Fibroblast of the aortic adventitia (primary cell): ENCODE data around the gene FLYWCH1. TPM values are rescaled to one million over a fixed set of nuclear protein-coding genes. Genes with fewer than 3 reads are reported as not detected.

ENCODE experiments used
- DNase-seq: peaks from one replicate; pipeline ENCODE4 v3.0.0-alpha.2; 2010; ENCODE audit warnings: low read depth
- H3K4me3 ChIP-seq: 2 replicates; pipeline ENCODE4 v1.5.1; 2011; ENCODE audit warnings: low read depth, mild to moderate bottlenecking, control low read depth, low read length, moderate library complexity
- total RNA-seq: library from RNA; depleted of rRNA; stranded (reverse); fragments of >200 nt; gene quantifications from 2 replicates; pipeline ENCODE4 v1.2.3, GENCODE V29; 2012; ENCODE audit warnings: low replicate concordance
- TF ChIP-seq, protein P1 (sequence below): IDR thresholded peaks from 2 replicates; pipeline ENCODE4 v1.5.1; 2011; ENCODE audit warnings: mild to moderate bottlenecking, low read length, control low read depth, inconsistent platforms; ENCODE audit not compliant: insufficient read depth

Gene FLYWCH1
- total RNA-seq, 1 donor: 37.4 TPM

DNA sequence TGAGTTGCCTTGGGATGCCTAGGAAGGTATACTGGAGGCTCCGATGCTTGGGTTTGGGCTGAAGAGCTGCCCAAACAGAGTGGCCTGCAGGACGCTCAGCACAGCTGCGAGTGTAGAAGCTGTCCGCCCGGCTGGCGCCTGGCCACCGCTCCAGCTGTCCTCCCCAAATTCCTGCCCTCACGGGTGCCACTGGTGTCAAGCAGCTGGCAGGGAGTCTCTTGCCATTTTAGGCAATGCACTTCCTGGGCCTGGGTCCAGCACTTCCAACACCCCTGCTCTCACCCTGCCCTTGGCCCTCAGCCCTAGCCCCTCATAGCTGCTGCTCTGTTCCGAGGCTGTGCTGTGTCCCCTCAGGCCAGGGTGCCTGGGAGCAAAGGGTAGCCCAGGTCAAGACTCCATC lies 73.7 kb downstream of the FLYWCH1 start:
- TF ChIP-seq, protein P1, sequence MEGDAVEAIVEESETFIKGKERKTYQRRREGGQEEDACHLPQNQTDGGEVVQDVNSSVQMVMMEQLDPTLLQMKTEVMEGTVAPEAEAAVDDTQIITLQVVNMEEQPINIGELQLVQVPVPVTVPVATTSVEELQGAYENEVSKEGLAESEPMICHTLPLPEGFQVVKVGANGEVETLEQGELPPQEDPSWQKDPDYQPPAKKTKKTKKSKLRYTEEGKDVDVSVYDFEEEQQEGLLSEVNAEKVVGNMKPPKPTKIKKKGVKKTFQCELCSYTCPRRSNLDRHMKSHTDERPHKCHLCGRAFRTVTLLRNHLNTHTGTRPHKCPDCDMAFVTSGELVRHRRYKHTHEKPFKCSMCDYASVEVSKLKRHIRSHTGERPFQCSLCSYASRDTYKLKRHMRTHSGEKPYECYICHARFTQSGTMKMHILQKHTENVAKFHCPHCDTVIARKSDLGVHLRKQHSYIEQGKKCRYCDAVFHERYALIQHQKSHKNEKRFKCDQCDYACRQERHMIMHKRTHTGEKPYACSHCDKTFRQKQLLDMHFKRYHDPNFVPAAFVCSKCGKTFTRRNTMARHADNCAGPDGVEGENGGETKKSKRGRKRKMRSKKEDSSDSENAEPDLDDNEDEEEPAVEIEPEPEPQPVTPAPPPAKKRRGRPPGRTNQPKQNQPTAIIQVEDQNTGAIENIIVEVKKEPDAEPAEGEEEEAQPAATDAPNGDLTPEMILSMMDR: no peak
- DNase-seq: no peak
- H3K4me3 ChIP-seq: no peak overlapping the region

DNA sequence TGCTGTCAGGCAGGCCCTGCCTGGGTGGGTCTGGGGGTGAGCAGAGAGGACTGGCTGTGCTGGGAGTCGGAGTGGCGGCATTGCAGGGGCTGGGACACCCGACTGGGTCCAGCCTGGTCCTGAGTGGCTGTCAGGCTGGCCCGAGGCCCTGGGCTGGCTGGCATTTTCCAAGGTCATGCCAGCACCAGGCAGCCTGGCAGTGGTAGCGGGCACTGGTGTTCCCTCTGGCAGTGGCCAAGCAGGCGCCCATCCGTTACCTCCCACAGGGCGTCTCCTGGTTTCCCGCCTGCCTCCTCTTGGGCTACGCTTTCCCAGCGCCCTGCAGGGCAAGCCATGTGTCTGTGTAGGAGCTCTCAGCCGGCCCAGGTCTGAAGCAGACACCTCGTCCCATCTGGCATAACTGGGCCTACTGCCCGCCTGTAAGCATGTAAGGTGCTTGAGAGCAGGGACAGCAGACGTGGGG lies 74.2 kb downstream of the FLYWCH1 start:
- DNase-seq: no peak
- H3K4me3 ChIP-seq: no peak overlapping the region
- TF ChIP-seq, protein P1: no peak

DNA sequence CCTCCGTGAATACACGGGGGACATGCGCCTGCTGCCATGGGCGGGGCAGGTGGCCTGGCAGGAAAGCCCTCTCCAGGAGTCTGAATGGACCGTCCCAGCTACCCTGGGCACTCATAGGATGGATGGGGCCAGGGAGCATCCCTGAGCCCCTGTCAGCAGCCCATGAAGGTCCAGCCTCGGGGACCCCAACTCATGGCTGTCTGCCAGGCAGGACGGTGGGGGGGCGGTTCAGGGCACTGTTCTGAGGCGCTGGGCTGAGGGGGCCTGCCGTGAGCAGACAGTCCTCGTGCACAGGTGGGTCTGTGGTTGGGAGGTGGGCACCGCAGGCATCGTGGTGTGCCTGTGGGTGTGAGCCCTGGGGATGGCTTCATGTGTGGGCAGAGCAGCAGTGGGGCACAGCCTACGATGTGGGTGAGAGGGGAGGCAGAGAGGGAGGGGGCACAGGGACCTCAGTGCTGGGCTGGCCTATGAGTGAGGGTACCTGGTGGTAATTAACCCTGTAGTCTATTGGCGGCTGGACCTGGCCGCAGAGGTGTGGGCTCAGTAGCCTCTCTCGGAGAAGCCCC lies 75.0 kb downstream of the FLYWCH1 start:
- H3K4me3 ChIP-seq: no peak overlapping the region
- TF ChIP-seq, protein P1: no peak
- DNase-seq: no peak

DNA sequence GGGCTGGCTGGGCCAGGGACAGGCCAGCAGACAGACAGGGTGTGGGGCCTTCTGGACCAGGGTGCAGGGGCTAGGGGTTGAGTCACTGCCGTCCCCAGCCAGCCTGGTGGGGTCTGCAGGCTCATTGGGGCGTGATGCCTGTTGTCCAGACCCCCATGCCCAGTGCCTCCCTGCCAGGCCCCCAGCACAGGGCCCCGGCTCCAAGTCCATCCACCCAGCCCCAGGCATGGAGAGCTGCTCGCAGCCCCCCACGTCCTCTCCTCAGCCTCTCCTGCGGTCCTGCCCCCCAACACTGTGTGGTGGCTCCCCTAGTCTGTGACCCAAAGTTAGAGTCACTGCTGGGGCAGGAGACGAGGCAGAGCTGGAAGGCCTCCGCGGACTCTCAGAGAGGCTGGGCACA lies 75.6 kb downstream of the FLYWCH1 start:
- H3K4me3 ChIP-seq: no peak overlapping the region
- DNase-seq: no peak
- TF ChIP-seq, protein P1: no peak

DNA sequence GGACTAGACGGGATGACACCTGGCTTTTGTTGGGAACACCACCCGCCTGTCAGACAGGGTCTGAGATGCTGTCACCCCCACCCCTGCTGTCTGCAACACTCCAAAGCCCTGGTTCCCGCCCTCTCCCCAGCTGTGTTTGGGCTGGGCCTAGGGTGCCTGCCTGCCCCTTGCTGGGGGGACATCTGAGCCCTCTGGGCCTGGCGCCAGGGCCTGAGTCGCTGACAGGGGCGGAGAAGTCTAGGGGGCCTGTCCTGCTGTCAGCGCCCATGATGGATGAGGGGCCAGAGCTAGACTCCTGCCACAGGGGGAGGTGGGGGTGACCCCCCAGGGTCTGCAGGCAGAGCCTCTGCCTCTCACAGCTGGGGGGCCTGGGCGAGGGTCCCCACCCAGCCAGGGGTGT lies 76.1 kb downstream of the FLYWCH1 start:
- H3K4me3 ChIP-seq: no peak overlapping the region
- TF ChIP-seq, protein P1: no peak
- no peak for DNase-seq

DNA sequence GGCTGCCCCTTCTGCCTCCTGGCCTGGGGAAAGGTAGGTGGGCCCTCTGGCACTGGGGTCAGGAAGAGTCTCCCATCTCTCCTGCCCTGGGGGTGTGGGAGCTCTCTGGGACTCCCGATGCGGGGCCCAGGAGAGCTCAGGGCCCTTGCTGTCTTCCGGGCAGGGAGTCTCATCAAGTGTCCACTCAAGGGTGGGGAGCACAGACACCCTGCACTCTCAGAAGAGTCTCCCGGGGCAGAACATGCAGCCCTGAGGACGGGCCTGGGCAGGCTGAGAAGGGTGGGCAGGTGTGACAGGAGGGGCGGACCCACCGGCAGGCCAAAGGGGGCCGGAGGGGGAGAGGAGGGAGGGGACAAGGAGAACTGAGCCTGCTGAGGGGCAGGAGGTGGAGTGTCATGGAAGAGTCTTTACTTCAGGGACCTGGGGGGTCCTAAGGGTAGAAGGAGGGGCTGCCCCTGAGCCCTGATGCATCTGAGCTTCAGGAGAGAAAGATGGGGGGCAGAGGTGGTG lies 76.9 kb downstream of the FLYWCH1 start:
- no peak overlapping the region for H3K4me3 ChIP-seq
- TF ChIP-seq, protein P1: no peak
- DNase-seq: no peak

DNA sequence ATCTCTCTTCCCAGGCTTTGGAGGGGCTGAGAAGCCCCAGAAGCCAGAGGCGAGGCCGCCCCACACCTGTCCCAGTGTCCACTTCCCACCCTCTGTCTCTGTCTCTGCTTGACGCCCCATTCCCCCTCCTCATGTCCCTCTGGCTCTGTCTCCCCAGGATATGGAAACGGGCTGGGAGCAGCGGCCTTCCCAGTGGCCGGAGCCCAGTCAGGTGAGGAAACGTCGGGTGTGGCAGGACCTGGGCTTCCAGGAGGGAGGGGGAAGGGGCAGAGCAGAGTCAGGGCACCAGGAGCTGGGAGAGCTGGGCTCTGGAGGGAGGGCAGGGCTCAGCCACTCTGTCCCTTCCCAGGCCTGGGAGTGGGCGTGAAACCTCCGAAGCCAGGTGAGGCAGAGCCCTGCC lies 79.2 kb downstream of the FLYWCH1 start:
- TF ChIP-seq, protein P1: no peak
- no peak for DNase-seq
- no peak overlapping the region for H3K4me3 ChIP-seq
